HG02840 (cell line): ENCODE data around the gene PFN1.

ENCODE experiments used
- ATAC-seq: cut with Tn5 transposase; IDR thresholded peaks from one replicate; pipeline ENCODE4 v1.9.1; 2021; ENCODE audit warnings: mild to moderate bottlenecking, moderate library complexity, moderate number of reproducible peaks; ENCODE audit not compliant: unreplicated experiment, low FRiP score

Gene PFN1

GRCh38 chr17:4968486-4969046 is 20.2 kb upstream of the PFN1 start:
- ATAC-seq, result no peak

GRCh38 chr17:4967539-4968485 is 19.5 kb upstream of the PFN1 start, which contains the start of gene SPAG7:
Gene SPAG7 (minus strand): TSS chr17:4967817. CDS start chr17:4967804, 13 bp downstream.
- ATAC-seq, result peak; percentile 59

- peak; percentile 76 for ATAC-seq
These were observed 18.7 kb upstream of the PFN1 start for GRCh38 chr17:4966844-4967538.

- no peak for ATAC-seq
These were observed 17.1 kb upstream of the PFN1 start for GRCh38 chr17:4965311-4965986.

DNA sequence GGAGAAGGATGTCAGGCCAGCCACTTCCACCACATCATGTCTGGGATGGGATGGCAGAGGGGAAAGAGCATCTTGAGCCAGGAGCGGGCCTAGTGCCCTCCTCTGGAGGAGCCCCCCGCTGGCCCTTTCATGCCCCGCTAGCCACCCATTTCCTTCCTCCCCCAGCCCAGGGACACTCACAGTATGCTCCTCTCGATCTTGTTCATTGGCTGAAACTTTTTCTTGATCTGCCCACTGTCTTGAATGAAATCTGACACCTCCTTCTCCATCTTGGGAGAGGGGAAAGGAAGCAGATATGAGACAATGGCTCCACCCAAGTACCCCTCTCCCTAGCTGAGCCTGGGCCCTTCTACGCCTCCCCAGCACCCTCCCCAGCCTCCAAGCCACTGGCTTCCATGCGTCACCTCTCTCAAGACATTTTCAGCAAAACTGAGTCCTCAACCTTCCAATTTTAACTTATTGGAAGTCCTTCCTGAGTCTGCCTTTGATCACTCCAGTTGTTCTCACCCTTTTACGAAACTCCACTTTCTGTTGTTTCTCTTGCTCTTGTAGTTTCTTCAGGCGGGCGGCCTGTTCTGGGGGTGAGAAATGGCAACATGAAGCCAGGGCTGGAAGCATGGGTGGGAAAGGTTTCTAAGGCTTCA is 12.1 kb upstream of the PFN1 start:
- ATAC-seq, result no peak

- no peak for ATAC-seq
These were observed 11.1 kb upstream of the PFN1 start for GRCh38 chr17:4959261-4959965.

DNA sequence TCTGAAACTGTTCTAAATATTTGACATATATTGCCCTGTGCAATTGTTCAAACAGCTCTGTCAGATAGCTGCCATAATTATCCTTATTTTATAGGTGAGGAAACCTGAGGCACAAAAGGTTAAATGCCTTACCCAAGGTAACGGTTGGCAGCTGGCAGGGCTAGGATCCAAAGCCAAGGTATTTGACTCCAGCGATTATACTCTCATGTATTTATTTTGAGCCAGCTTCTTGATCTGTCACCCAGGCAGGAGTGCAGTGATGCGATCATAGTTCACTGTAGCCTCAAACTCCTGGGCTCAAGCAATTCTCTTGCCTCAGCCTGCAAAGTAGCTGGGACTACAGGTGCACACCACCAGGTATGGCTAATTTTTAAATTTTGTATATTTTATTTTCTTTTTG is 9.8 kb upstream of the PFN1 start:
- no peak for ATAC-seq

- ATAC-seq, result no peak
These were observed 8.2 kb upstream of the PFN1 start for GRCh38 chr17:4956493-4957061.

GRCh38 chr17:4955091-4955490 is 6.8 kb upstream of the PFN1 start:
- no peak for ATAC-seq

DNA sequence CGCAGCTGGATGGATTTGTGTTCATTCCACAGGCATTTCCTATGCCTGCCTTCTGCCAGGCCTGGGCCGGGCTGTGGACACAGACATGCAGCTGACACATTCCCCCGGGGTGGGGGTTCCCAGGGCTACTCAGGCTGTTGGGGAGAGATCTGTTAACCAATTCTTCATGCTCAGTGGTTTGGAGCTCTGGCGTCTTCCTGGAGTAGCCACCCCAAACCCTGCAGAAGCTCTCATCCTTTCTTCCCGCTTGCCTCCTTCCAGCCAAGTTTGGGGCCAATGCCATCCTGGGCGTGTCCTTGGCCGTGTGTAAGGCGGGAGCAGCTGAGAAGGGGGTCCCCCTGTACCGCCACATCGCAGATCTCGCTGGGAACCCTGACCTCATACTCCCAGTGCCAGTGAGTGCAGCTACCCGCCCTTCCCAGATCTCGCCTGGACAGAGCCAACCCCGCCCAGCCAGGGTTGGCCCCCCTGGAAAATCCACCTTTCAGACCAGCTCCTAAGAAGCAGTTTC is 5.2 kb upstream of the PFN1 start:
- ATAC-seq, result no peak

DNA sequence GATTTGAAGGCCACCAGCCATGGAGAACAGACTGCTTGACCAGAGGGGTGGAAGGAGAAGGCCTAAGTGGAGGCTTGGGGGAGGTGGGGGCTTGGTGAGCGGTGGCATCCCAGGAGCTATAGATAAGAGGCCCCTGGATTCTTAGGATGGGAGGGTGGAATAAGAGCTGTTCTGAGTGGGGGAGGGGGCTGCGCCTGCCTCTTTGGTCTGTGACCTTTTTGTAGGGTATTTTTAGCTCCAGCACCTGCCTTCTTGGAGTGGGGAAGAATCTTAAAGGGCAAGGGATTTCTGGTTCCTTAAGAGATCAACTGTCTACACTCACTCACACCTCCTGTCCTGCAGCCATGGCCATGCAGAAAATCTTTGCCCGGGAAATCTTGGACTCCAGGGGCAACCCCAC is 3.2 kb upstream of the PFN1 start:
- ATAC-seq, result no peak

GRCh38 chr17:4950746-4951204 is 2.4 kb upstream of the PFN1 start, which contains the start of gene ENO3:
Gene ENO3 (plus strand): TSS chr17:4951119. CDS start chr17:4951830, 711 bp downstream.
- ATAC-seq, result no peak

DNA sequence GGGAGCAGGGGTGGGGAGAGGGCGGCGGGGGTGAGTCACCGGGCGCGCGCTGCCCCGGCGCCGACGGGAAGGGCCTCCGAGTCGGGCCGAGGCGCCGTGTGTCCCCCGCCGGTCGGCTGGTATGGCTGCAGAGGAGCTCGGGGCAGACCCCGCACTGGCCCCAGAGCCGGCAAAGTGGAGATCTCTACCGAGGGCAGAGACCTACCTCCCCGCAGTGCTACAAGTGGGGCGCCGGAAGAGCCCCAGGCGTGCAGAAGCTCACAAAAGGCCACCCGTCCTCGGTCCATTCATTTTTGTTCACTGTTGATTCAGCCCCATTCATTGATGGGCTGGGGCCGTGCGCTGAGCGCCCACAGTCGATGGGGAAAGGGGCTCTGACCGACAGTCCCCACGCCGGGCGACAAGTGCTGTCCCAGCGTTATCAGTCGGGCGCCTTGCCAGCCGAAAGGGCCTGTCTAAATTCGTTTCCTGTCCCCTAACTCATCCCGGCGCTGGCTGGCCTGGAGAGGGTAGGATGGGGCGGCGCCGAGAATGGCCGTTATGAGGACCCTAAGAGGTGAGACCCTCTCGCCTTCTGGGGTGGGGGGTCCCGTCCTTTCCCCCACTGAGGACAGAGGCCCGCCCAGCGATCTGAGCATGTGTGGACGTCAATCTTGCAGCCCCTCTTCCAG is 1.9 kb upstream of the PFN1 start:
- no peak for ATAC-seq

GRCh38 chr17:4949321-4950074 is 1.2 kb upstream of the PFN1 start:
- ATAC-seq, result peak; percentile 30

DNA sequence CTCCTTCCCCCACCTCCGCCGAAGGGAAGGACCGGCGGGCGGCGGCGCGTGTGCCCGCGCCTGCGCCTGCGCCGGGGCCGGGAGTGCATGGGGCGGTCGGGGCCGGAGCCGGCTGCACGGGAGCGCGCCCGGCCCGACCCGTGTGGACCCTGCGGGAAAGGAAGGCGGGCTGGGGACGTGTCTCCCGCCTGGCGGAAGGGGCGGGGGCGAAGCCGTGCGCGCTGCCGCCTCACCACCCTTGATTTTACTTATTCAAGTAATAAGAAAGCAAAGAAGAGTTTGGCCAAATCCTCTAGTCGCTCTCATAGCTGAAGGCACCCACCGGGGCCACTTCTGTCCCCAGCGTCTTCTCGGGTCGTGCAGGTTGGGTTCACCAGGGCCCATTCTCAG is 596 bp upstream of the PFN1 start:
- ATAC-seq, result peak; percentile 38

- ATAC-seq, result peak; percentile 17
These were observed 742 bp downstream of the PFN1 start for GRCh38 chr17:4947411-4948165.

DNA sequence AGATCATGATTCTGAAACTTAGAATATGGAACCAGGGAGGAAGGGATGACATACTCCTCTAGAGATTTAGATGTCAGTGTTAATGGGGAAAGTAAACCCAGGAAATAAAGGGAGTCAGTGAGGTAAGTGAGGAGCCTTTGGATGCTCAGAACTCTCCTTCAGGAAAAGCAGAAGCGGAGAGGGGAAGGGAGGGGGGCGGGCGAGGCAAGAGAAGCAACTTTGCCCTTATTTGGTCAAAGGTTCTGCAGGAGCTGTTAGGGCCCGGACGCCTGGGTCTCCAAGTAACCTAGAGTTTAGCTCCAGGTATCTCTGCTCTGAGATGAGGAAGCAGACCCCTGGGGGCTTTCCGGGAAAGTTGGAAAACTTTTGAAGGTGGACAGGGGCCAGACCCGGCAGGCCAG is 1.3 kb downstream of the PFN1 start:
- no peak for ATAC-seq
